GM23338 (cell line): ENCODE measurements around the gene PFKP. TPM values are rescaled to one million over a fixed set of nuclear protein-coding genes. Genes with fewer than 3 reads are reported as not detected.

Source experiments
- ATAC-seq: fragments of 200-7000 bp; cut with Tn5 transposase; 3 replicates; pipeline ENCODE4 v1.9.1; 2020
- DNase-seq: peaks from one replicate; pipeline ENCODE4 v3.0.0-alpha.2; 2015; ENCODE audit warnings: low spot score
- H2AFZ ChIP-seq: fragments of 200-600 bp; sonication (generic); 2 replicates; pipeline ENCODE4 v1.8.0; 2016; ENCODE audit warnings: antibody characterized with exemption, mild to moderate bottlenecking, moderate library complexity
- H3F3A ChIP-seq: fragments of 200-600 bp; sonication (generic); replicated peaks from 2 replicates; pipeline ENCODE4 v1.8.0; 2017; ENCODE audit warnings: antibody characterized with exemption, mixed run types, low read depth
- H3K27ac ChIP-seq: fragments of 200-600 bp; sonication (generic); 2 replicates; pipeline ENCODE4 v1.6.1; 2016; ENCODE audit warnings: low read depth
- H3K27me3 ChIP-seq: fragments of 200-600 bp; sonication (generic); 2 replicates; pipeline ENCODE4 v1.8.0; 2016; ENCODE audit warnings: mild to moderate bottlenecking, mixed run types, moderate library complexity; ENCODE audit not compliant: insufficient read depth
- H3K36me3 ChIP-seq: fragments of 200-600 bp; sonication (generic); 2 replicates; pipeline ENCODE4 v1.8.0; 2016; ENCODE audit warnings: mild to moderate bottlenecking; ENCODE audit not compliant: insufficient read depth
- H3K4me1 ChIP-seq: fragments of 200-600 bp; sonication (generic); 2 replicates; pipeline ENCODE4 v1.8.0; 2016; ENCODE audit warnings: mild to moderate bottlenecking, moderate library complexity; ENCODE audit not compliant: insufficient read depth
- H3K4me2 ChIP-seq: fragments of 200-600 bp; sonication (generic); 2 replicates; pipeline ENCODE4 v1.7.1; 2017; ENCODE audit warnings: mixed run types
- H3K4me3 ChIP-seq: fragments of 200-600 bp; sonication (generic); 2 replicates; pipeline ENCODE4 v1.6.1; 2016; ENCODE audit warnings: mixed run types
- H3K79me2 ChIP-seq: fragments of 200-600 bp; sonication (generic); replicated peaks from 2 replicates; pipeline ENCODE4 v1.8.0; 2017; ENCODE audit warnings: mild to moderate bottlenecking; ENCODE audit not compliant: insufficient read depth
- H3K9me2 ChIP-seq: fragments of 200-600 bp; sonication (generic); 2 replicates; pipeline ENCODE4 v1.8.0; 2017; ENCODE audit not compliant: insufficient read depth
- H4K20me1 ChIP-seq: fragments of 200-600 bp; sonication (generic); replicated peaks from 2 replicates; pipeline ENCODE4 v1.8.0; 2017; ENCODE audit warnings: mild to moderate bottlenecking; ENCODE audit not compliant: insufficient read depth
- H3K27ac Mint-ChIP-seq: 2 replicates; pipeline ENCODE4 v1.8.0; 2020; ENCODE audit warnings: inconsistent platforms, mild to moderate bottlenecking, moderate library complexity, mixed read lengths
- H3K27me3 Mint-ChIP-seq: 3 replicates; pipeline ENCODE4 v1.8.0; 2022; ENCODE audit warnings: low read depth, mild to moderate bottlenecking, moderate library complexity, mixed read lengths, inconsistent platforms; ENCODE audit not compliant: insufficient read depth, poor library complexity
- H3K36me3 Mint-ChIP-seq: 3 replicates; pipeline ENCODE4 v1.8.0; 2021; ENCODE audit warnings: low read depth, mild to moderate bottlenecking, inconsistent platforms, moderate library complexity, mixed read lengths
- H3K4me1 Mint-ChIP-seq: 3 replicates; pipeline ENCODE4 v1.8.0; 2020; ENCODE audit warnings: mild to moderate bottlenecking, inconsistent platforms, mixed read lengths
- H3K4me3 Mint-ChIP-seq: 3 replicates; pipeline ENCODE4 v1.8.0; 2021; ENCODE audit warnings: moderate library complexity, mild to moderate bottlenecking, inconsistent platforms, mixed read lengths
- H3K9me3 Mint-ChIP-seq: 3 replicates; pipeline ENCODE4 v1.8.0; 2020; ENCODE audit warnings: moderate library complexity, mild to moderate bottlenecking, inconsistent platforms, mixed read lengths
- CREB1 ChIP-seq: fragments of 250-450 bp; sonication (Bioruptor Pico); IDR thresholded peaks from 2 replicates; pipeline ENCODE4 v1.5.0; 2020; ENCODE audit warnings: low read depth, mild to moderate bottlenecking, moderate library complexity
- EZH2 ChIP-seq: fragments of 200-600 bp; sonication (generic); IDR thresholded peaks from one replicate; pipeline ENCODE4 v1.8.0; 2017; ENCODE audit warnings: antibody characterized with exemption, mild to moderate bottlenecking, low read depth; ENCODE audit not compliant: unreplicated experiment
- EZH2phosphoT487 ChIP-seq: fragments of 200-600 bp; sonication (generic); IDR thresholded peaks from one replicate; pipeline ENCODE4 v1.8.1; 2018; ENCODE audit warnings: antibody characterized with exemption; ENCODE audit not compliant: unreplicated experiment
- JUNB ChIP-seq: IDR thresholded peaks from one replicate; pipeline ENCODE4 v1.6.1; 2016; ENCODE audit warnings: antibody characterized with exemption; ENCODE audit not compliant: unreplicated experiment
- NANOG ChIP-seq: IDR thresholded peaks from 2 replicates; pipeline ENCODE4 v1.6.1; 2016; ENCODE audit warnings: antibody characterized with exemption, borderline replicate concordance
- POLR2AphosphoS5 ChIP-seq: IDR thresholded peaks from 2 replicates; pipeline ENCODE4 v1.6.1; 2016; ENCODE audit warnings: antibody characterized with exemption, low read depth
- STAT1 ChIP-seq: IDR thresholded peaks from one replicate; pipeline ENCODE4 v1.6.1; 2016; ENCODE audit warnings: antibody characterized with exemption; ENCODE audit not compliant: unreplicated experiment
- ZNF114 ChIP-seq: fragments of 250-450 bp; sonication (Bioruptor Pico); IDR thresholded peaks from 2 replicates; pipeline ENCODE4 v1.5.0; 2020; ENCODE audit warnings: mild to moderate bottlenecking, moderate library complexity
- ZNF331 ChIP-seq: fragments of 250-450 bp; sonication (Bioruptor Pico); IDR thresholded peaks from 2 replicates; pipeline ENCODE4 v1.5.0; 2020; ENCODE audit warnings: low read depth, mild to moderate bottlenecking, moderate library complexity
- ZNF462 ChIP-seq: fragments of 250-450 bp; sonication (Bioruptor Pico); IDR thresholded peaks from 2 replicates; pipeline ENCODE4 v1.5.0; 2020; ENCODE audit warnings: mild to moderate bottlenecking, moderate library complexity
- polyA plus RNA-seq: library from polyadenylated mRNA; unstranded; fragments of >200 nt; fragmentation: Nextera tagmentation; extraction: Ambion mirVana; gene quantifications from 2 replicates; pipeline ENCODE4 v1.2.1, GENCODE V29; 2016
- total RNA-seq: library from RNA; depleted of rRNA; stranded (reverse); fragments of >200 nt; shearing (Covaris generic); gene quantifications from 2 replicates; pipeline ENCODE4 v1.2.3, GENCODE V29; 2014
- TF ChIP-seq, protein P1 (sequence below): IDR thresholded peaks from 2 replicates; pipeline ENCODE4 v1.6.1; 2016; ENCODE audit warnings: antibody characterized with exemption
- TF ChIP-seq, protein P2 (sequence below): IDR thresholded peaks from one replicate; pipeline ENCODE4 v1.6.1; 2018; ENCODE audit warnings: antibody characterized with exemption; ENCODE audit not compliant: unreplicated experiment
- TF ChIP-seq, protein P3 (sequence below), 2 experiments: fragments of 200-600 bp in 1 of 2; sonication (generic) in 1 of 2; conservative IDR thresholded peaks; 2 replicates each; pipeline versions ENCODE4 v1.5.1 to v1.6.1; 2016 to 2017; ENCODE audit warnings: antibody characterized with exemption in 2 of 2, low read depth in 2 of 2, mild to moderate bottlenecking in 2 of 2, moderate library complexity in 1 of 2

Gene PFKP
- total and polyA plus RNA-seq, 2 experiments from 2014 or later, result 56.3 to 120 TPM

DNA sequence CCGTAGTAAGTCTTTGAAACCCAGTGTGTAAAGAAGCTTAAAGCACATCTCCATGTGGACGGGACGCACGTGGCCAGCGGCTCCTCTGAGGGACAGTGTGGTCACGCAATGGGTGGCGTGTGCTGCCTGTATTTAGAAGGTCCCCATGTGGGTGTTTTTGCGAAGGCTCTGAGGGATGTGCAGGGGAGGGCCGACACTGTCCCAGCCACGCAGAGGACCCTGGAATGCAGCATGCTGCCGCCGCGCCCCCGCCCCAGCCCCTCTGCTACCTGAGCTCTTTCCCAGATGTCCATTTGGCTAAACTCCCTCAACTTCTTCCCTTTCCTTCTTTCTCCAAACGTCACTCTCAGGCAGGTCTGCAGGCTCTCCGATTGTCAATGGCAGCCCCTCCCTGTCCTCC lies 8.8 kb downstream of the PFKP start:
- Histone ChIP-seq H3K4me1 (peaks cover 40% of the 10 kb centered on the region), H3K79me2 (peaks cover 89% of the 10 kb centered on the region), H3K4me2 (no peak overlapping the region), H3K27me3 (no peaks in the 10 kb centered on the region), H3K9me2 (no peaks in the 10 kb centered on the region), H3F3A (no peaks in the 10 kb centered on the region), H2AFZ (no peak overlapping the region), H3K27ac (no peak overlapping the region), H3K36me3 (no peaks in the 10 kb centered on the region; the same call in 1 of the 2 replicates), H4K20me1 (peaks cover 17% of the 10 kb centered on the region), H3K4me3 (no peak overlapping the region)
- Mint-ChIP-seq H3K4me1 (peaks cover 68% of the 10 kb centered on the region), H3K27me3 (peaks cover 10% of the 10 kb centered on the region), H3K27ac (peak overlapping the region; percentile 26; the same call in 1 of the 2 replicates), H3K4me3 (no peak overlapping the region), H3K36me3 (peaks cover 47% of the 10 kb centered on the region), H3K9me3 (no peaks in the 10 kb centered on the region)
- ATAC-seq, result no peak
- no peak for DNase-seq
- no peak for TF ChIP-seq ZNF114 (CRISPR knock-in tag)
- TF ChIP-seq, protein P1, sequence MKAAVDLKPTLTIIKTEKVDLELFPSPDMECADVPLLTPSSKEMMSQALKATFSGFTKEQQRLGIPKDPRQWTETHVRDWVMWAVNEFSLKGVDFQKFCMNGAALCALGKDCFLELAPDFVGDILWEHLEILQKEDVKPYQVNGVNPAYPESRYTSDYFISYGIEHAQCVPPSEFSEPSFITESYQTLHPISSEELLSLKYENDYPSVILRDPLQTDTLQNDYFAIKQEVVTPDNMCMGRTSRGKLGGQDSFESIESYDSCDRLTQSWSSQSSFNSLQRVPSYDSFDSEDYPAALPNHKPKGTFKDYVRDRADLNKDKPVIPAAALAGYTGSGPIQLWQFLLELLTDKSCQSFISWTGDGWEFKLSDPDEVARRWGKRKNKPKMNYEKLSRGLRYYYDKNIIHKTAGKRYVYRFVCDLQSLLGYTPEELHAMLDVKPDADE, result no peak
- TF ChIP-seq JUNB, result no peak
- TF ChIP-seq, protein P2, sequence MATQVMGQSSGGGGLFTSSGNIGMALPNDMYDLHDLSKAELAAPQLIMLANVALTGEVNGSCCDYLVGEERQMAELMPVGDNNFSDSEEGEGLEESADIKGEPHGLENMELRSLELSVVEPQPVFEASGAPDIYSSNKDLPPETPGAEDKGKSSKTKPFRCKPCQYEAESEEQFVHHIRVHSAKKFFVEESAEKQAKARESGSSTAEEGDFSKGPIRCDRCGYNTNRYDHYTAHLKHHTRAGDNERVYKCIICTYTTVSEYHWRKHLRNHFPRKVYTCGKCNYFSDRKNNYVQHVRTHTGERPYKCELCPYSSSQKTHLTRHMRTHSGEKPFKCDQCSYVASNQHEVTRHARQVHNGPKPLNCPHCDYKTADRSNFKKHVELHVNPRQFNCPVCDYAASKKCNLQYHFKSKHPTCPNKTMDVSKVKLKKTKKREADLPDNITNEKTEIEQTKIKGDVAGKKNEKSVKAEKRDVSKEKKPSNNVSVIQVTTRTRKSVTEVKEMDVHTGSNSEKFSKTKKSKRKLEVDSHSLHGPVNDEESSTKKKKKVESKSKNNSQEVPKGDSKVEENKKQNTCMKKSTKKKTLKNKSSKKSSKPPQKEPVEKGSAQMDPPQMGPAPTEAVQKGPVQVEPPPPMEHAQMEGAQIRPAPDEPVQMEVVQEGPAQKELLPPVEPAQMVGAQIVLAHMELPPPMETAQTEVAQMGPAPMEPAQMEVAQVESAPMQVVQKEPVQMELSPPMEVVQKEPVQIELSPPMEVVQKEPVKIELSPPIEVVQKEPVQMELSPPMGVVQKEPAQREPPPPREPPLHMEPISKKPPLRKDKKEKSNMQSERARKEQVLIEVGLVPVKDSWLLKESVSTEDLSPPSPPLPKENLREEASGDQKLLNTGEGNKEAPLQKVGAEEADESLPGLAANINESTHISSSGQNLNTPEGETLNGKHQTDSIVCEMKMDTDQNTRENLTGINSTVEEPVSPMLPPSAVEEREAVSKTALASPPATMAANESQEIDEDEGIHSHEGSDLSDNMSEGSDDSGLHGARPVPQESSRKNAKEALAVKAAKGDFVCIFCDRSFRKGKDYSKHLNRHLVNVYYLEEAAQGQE, result no peak
- no peak for TF ChIP-seq CREB1
- TF ChIP-seq, protein P3, sequence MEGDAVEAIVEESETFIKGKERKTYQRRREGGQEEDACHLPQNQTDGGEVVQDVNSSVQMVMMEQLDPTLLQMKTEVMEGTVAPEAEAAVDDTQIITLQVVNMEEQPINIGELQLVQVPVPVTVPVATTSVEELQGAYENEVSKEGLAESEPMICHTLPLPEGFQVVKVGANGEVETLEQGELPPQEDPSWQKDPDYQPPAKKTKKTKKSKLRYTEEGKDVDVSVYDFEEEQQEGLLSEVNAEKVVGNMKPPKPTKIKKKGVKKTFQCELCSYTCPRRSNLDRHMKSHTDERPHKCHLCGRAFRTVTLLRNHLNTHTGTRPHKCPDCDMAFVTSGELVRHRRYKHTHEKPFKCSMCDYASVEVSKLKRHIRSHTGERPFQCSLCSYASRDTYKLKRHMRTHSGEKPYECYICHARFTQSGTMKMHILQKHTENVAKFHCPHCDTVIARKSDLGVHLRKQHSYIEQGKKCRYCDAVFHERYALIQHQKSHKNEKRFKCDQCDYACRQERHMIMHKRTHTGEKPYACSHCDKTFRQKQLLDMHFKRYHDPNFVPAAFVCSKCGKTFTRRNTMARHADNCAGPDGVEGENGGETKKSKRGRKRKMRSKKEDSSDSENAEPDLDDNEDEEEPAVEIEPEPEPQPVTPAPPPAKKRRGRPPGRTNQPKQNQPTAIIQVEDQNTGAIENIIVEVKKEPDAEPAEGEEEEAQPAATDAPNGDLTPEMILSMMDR (conservative IDR thresholded peaks at IDR 0.05; ENCODE audit: low read depth in 2 of 2), result no peak
- no peak for TF ChIP-seq EZH2
- no peak for TF ChIP-seq ZNF462 (CRISPR knock-in tag)
- no peak for TF ChIP-seq EZH2phosphoT487
- TF ChIP-seq ZNF331 (CRISPR knock-in tag), result no peak
- no peak for TF ChIP-seq POLR2AphosphoS5
- TF ChIP-seq STAT1, result no peak
- no peak for TF ChIP-seq NANOG
